Measurements from ENCODE around the gene GDF15. TPM values are rescaled to one million over a fixed set of nuclear protein-coding genes. Genes with fewer than 3 reads are reported as not detected.
"Not testable (repeated sequence)": the region's sequence is repeated elsewhere in the genome, so short reads cannot be mapped to it uniquely, and the experiment has no call there.

Gene GDF15
- total and polyA plus RNA-seq, 3 donors from 2014 or later: 0.93 to 2.5 (median 1.0) TPM

- peaks cover 26% of the 10 kb centered on the region for H3K4me1 ChIP-seq
- intact Hi-C loops (cut with DNase I; ENCODE audit: low total_unique reads): no loop called here
- no peaks in the 10 kb centered on the region for H3K36me3 ChIP-seq (ENCODE audit: low read depth, missing control alignments)
- H3K4me3 ChIP-seq: peak overlapping the region; percentile 31 to 42
- H3K27me3 ChIP-seq: no peaks in the 10 kb centered on the region
- no peaks in the 10 kb centered on the region for H3K9me3 ChIP-seq
- peak overlapping the region in 1 of 2 donors; percentile 50 for H3K27ac ChIP-seq
- TF ChIP-seq POLR2A (IDR thresholded peaks at IDR 0.05): no peak
- no peak for TF ChIP-seq CTCF (IDR thresholded peaks at IDR 0.05)
- DNase-seq: peak; percentile 72
- 9 to 17% methylated on average over 18 to 37 of the region's 37 CpGs for WGBS, 2 donors
These were observed 10.7 kb downstream of the GDF15 start for GRCh38 chr19:18396471-18397241.

GRCh38 chr19:18397242-18398202 is 11.6 kb downstream of the GDF15 start, which contains the start of gene LRRC25:
Gene LRRC25, minus strand, starts transcription at chr19:18397622. Its CDS starts 659 bp downstream, at chr19:18396963.
- TF ChIP-seq CTCF (IDR thresholded peaks at IDR 0.05): no peak
- TF ChIP-seq POLR2A (IDR thresholded peaks at IDR 0.05): no peak
- no peaks in the 10 kb centered on the region for H3K36me3 ChIP-seq (ENCODE audit: low read depth, missing control alignments)
- peak within 1 kb of the TSS; percentile 31 to 42 for H3K4me3 ChIP-seq
- WGBS, 2 donors: 26 to 47% methylated on average over 8 to 33 of the region's 33 CpGs
- intact Hi-C loops (cut with DNase I; ENCODE audit: low total_unique reads): no loop called here
- H3K4me1 ChIP-seq: peaks cover 34% of the 10 kb centered on the region
- peak; percentile 83 for DNase-seq
- no peaks in the 10 kb centered on the region for H3K9me3 ChIP-seq
- peak within 1 kb of the TSS in 1 of 2 donors; percentile 50 for H3K27ac ChIP-seq
- H3K27me3 ChIP-seq: no peaks in the 10 kb centered on the region

- DNase-seq: peak; percentile 88
- intact Hi-C loops (cut with DNase I; ENCODE audit: low total_unique reads): no loop called here
- H3K27ac ChIP-seq: no peak overlapping the region
These were observed 13.1 kb downstream of the GDF15 start for GRCh38 chr19:18399008-18399407.

GRCh38 chr19:18401580-18402112 is 15.7 kb downstream of the GDF15 start:
- intact Hi-C loops (cut with DNase I; ENCODE audit: low total_unique reads): no loop called here
- no peaks in the 10 kb centered on the region for H3K27me3 ChIP-seq
- WGBS, 2 donors: 58 to 63% methylated on average over 7 of the region's 7 CpGs
- H3K9me3 ChIP-seq: no peaks in the 10 kb centered on the region
- H3K27ac ChIP-seq: peak overlapping the region in 1 of 2 donors; percentile 45
- peak; percentile 84 for DNase-seq
- no peak overlapping the region for H3K4me3 ChIP-seq
- peaks cover 37% of the 10 kb centered on the region for H3K4me1 ChIP-seq
- TF ChIP-seq POLR2A (IDR thresholded peaks at IDR 0.05): no peak
- peak in 1 of 3 experiments; percentile 35 for TF ChIP-seq CTCF (IDR thresholded peaks at IDR 0.05)
- no peaks in the 10 kb centered on the region for H3K36me3 ChIP-seq (ENCODE audit: low read depth, missing control alignments)

More at GRCh38 chr19:18399008-18399407, 13.1 kb downstream of the GDF15 start:
- H3K4me1 ChIP-seq: peaks cover 42% of the 10 kb centered on the region
- 52 to 55% methylated on average over 6 of the region's 6 CpGs for WGBS, 2 donors
- TF ChIP-seq CTCF (IDR thresholded peaks at IDR 0.05) (no peak), POLR2A (IDR thresholded peaks at IDR 0.05) (no peak)
- no peaks in the 10 kb centered on the region for H3K36me3 ChIP-seq (ENCODE audit: low read depth, missing control alignments)
- no peak overlapping the region for H3K4me3 ChIP-seq
- no peaks in the 10 kb centered on the region for H3K9me3 ChIP-seq
- H3K27me3 ChIP-seq: no peaks in the 10 kb centered on the region

GRCh38 chr19:18402455-18403248 is 16.7 kb downstream of the GDF15 start:
- H3K4me3 ChIP-seq; H3K27me3 ChIP-seq; intact Hi-C loops (cut with DNase I; ENCODE audit: low total_unique reads); DNase-seq; H3K9me3 ChIP-seq; H3K36me3 ChIP-seq (ENCODE audit: low read depth, missing control alignments): not testable (repeated sequence)
- peaks cover 28% of the 10 kb centered on the region for H3K4me1 ChIP-seq
- WGBS, 2 donors: 52 to 53% methylated on average over 17 to 18 of the region's 18 CpGs
- H3K27ac ChIP-seq: peak overlapping the region; percentile 1 to 45

- DNase-seq; H3K27me3 ChIP-seq; H3K27ac ChIP-seq; H3K36me3 ChIP-seq (ENCODE audit: low read depth, missing control alignments); H3K9me3 ChIP-seq; intact Hi-C loops (cut with DNase I; ENCODE audit: low total_unique reads); H3K4me3 ChIP-seq: not testable (repeated sequence)
- 93 to 95% methylated on average over 9 to 11 of the region's 11 CpGs for WGBS, 2 donors
- peaks cover 19% of the 10 kb centered on the region for H3K4me1 ChIP-seq
These were observed 19.8 kb downstream of the GDF15 start for GRCh38 chr19:18405754-18406153.

All from testis (tissue), 3 donors.